GM19035 (cell line): ENCODE results near the gene WDFY2.
A peak's percentile ranks its signal among the peaks of the same experiment; 100 is the strongest.
"Not testable (repeated sequence)": the region's sequence is repeated elsewhere in the genome, so short reads cannot be mapped to it uniquely, and the experiment has no call there.

ENCODE experiments used
- ATAC-seq: cut with Tn5 transposase; IDR thresholded peaks from one replicate; pipeline ENCODE4 v1.9.1; 2021; ENCODE audit not compliant: unreplicated experiment

Gene WDFY2

DNA sequence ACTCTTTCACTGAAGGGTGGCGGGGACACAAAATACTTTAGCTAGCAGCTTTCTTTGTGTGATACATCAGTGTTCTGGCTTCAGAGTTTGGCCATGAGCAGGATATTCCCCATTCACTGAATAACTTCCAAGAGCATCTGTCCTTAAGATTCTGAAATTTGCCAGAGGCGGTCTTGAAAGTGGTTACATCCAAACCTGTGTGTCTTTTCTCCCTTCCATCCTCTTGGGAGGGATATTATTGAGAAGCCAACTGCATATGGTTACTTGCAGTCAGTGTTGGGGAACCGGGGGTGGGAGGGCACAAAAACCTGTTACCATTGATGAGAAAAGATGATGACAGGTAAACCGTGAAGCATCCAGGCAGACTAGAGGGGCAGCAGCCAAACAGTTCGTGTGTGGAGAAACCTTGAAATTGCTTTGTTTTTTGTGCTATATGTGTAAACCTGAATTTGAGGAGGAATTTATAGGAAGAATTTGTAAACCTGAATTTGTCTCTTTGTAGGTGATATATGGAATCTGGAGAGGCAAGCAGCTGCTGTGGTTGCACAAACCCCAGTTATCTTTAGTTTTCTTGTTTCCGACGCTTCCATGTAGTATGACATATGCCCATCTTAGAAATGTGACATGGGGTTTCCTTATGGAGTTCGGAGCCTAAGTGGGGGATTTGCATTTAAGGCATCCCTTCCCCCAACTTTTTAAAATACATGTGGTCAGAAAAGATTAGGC lies 104.8 kb downstream of the WDFY2 start:
- ATAC-seq = no peak

DNA sequence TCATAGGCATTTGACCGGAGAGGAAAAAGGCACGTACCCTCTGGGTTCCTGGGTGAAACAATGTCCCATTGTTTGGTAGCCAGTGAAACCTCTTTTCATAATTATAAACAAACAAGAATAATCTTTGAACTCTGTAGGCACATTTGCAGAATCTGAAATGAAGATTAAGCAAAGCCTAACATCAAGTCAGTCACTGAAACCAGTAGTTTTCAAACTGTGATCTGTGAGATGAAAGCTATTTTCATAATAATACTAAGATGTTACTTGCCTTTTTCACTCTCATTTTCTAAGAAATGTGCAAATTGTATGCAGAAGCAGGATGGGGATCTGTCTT lies 105.4 kb downstream of the WDFY2 start:
- ATAC-seq = no peak

DNA sequence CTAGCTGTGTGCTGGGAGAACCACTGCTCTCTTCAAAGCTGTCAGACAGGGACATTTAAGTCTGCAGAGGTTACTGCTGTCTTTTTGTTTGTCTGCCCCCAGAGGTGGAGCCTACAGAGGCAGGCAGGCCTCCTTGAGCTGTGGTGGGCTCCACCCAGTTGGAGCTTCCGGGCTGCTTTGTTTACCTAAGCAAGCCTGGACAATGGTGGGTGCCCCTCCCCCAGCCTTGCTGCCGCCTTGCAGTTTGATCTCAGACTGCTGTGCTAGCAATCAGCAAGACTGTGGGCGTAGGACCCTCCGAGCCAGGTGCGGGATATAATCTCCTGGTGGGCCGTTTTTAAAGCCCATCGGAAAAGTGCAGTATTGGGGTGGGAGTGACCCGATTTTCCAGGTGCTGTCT lies 111.4 kb downstream of the WDFY2 start:
- ATAC-seq = not testable (repeated sequence)

DNA sequence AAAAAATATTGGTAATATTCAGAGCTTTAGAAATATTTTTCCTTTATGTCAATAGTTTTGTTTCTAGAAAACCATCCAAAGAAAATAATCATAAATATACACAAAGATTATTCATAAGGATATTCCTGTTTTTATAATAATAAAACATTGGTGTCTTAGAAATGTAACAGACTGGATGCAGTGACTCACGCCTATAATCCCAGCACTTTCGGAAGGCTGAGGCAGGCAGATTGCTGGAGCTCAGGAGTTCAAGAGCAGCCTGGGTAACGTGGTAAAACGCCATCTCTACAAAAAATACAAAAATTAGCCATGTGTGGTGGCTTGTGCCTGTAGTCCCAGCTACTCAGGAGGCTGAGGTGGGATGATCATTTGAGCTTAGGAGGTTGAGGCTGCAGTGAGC lies 112.9 kb downstream of the WDFY2 start:
- no peak for ATAC-seq

DNA sequence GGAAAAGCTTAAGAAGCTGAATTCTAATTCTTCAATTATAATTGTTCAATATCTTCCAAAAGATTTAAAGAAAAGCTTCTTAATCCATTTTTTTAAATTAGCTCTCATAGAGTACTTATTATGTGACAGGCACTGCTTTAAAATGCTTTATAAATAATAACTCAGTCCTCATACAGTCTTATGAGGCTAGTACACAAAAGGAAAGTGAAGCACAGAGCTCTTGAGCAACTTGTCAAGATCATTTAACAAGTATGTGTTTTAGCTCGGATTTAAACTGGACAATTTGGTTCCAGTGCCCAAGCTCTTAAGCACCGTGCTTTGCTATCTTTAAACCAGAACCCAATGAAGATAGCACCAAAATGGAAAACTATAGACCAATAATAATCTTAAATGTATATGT lies 113.6 kb downstream of the WDFY2 start:
- ATAC-seq = no peak

DNA sequence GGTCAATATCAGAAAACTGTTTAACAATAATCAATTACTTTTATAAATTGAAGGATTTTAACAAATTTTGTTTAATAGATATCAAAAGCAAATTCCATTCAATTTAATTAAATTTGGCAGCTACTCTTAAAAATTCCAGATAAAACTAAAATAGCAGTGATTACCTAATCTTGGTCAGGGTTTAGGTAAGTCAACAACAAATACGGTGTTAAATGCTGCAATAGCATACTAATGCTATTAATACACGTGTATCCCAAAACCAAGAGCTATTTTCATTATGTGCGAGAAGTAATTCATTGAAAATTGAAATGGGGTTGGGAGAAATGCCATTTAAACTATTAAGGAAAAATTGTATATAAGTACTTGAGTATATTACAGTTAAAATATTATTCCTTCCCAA lies 114.1 kb downstream of the WDFY2 start:
- no peak for ATAC-seq

DNA sequence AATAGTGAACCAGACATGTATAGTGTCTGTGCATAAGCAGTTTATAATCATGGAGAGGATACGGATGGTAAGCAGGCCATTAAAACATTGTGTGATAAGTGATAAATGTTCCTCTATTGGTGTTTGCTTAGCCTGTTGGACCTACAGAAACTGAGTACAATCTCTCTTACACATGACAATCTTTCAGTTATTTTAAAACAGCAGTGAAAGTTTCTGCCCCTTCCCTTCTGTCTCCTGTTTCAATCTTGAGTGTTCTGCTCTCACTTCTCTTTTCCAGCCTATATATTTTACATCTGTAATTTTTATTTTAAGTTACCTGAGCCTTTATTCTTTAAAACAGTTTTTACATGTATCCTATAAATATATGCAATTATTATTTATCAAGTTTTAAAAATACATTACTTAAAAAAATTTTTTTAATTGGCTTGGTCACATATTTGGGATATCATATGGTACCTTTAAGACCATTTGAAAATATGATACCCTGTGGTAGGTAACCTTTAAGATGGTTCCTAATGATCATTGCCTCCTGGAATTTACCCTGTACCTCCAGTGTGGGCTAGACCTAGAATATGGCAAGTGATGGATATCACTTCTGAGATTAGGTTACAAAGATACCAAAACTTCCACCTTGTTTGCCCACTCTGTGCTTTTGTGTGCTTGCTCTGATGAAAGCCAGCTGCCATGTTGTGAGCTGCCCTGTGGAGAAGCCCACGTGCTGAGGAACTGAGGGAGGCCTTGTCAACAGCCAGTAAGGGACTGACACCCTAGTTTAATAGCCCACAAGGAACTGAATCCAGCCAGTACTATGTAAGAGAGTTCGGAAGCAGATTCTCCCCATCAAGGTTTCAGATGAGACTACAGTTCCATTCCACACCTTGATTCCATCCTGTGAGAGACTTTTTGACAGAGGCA lies 120.4 kb downstream of the WDFY2 start:
- ATAC-seq = peak; percentile 60

DNA sequence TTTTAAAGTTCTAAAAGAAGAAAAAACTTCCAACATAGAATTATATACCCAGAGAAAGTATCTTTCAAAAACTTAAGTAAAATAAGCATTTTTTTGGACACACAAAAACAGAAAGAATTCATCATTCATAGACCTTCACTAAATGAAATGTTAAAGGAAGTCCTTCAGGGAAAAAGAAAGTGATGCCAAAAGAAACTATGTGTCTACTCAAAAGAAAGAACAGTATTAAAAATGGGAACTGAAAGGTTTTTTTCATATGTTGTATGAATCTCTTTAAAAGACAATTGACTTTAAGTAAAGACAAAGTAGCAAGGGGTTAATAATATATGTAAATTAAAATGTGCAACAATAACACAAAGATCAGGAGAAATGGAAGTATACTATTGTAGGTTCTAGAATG lies 123.2 kb downstream of the WDFY2 start:
- ATAC-seq = no peak

DNA sequence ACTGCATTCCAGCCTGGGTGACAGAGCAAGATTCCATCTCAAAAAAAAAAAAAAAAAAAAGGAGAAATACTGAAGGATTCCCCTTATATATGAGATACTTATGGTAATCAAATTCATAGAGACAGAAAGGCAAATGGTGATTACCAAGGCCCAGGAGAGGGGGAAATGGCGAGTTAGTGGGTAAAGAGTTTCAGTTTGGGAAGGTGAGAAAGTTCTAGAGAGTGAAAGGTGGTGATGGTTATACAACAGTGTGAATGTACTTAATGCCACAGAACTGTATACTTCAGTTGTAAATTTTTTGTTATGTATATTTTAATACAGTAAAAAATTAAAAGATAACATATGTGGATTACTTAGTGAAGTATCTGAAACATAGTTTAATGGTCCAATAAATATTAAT lies 129.5 kb downstream of the WDFY2 start:
- no peak for ATAC-seq

DNA sequence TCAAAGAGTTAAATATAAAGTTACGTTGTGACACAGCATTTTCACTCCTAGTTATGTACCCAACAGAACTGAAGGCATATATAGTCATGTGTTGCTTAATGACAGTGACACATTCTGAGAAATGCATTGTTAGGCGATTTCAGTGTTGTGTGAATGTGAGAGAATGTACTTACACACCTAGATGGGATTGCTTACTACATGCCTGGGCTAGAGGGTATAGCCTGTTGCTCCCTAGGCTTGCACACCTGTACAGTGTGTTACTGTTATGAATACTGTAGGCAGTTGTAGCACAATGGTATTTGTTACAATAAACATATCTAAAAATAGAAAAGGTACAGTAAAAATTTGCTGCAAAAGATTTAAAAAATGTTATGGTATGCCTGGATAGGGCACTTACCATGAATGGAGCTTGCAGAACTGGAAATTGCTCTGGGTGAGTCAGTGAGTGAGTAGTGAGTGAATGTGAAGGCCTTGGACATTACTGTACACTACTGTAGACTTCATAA lies 130.5 kb downstream of the WDFY2 start:
- ATAC-seq = no peak

DNA sequence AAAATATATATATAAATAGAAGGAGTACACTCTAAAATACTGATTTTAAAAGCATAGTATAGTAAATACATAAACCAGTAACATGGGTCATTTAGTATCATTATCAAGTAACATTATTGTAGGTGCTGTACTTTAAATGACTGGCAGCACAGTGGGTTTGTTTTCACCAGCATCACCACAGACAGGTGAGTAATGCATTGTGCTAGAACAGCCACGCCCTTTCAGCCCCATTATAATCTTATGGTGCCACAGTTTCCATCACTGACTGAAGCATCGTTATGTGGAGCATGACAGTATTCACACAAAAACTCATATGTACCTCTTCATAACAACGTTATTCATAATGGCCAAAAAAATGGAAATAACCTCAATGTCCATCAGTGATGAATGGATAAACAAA lies 131.4 kb downstream of the WDFY2 start:
- ATAC-seq = no peak

DNA sequence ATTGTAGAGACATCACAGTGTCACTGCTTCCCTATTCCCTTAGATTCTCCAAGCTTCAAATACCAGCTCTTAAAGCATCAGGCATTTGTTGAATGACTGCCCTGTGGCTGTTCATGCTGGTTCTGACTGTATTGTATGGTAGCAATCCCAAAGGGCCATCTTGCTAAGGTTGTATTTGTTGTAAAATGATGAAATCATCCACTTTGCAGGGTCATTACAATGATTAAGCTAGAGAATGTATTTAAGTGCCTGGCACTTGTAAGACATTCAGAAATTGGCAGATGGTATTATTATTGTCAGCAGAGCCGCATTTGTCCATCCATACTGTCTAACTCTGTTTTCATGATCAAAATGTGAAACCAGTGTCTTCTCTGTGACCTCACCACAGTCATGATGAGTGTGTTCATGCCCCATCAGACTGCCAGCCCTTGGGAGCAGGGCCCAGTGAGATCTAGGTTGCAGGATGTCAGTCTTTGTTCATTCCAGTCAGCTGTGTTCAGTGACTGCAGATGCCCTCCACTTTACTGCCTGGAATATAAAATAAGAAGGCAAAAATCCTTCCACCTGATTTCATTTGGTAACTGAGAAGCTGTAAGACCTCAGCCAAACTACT lies 133.6 kb downstream of the WDFY2 start:
- no peak for ATAC-seq

DNA sequence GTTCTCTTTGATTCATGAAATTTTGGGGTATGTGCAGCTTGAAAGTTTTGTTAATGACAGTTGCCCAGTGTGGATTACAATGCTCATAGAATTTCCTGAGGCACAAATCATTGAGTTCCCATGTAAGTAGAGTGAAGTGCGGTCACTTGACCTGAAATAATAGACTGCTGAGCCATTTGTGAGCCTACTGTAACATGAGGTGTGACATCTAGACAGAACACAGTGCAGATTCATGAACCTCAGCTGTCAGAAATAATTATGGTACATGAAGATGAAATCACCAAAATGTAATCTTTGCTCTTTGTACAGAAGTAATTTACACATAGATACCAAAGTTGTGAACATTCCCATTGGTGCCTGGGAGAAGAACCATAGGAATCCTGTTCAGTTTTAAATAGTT lies 135.1 kb downstream of the WDFY2 start:
- no peak for ATAC-seq

DNA sequence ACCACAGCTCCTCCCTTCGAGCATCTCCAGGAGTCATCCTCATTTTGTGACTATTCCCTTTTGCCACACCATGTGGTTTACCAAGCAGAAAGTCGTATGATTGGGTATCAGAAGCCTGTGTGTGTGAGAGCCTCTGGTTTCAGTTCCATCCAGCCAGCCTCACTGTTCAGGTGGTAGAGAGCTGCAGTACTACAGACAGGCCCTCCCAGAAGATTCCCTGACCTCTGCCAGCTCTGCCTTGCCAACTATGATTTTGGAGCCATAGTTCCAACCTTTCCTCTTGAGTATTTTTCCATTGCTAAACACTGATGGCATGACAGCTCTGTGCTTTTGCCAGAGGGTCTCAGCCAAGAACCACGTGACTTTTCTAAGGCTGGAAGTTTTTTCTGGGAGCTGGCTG lies 137.2 kb downstream of the WDFY2 start:
- ATAC-seq = no peak

DNA sequence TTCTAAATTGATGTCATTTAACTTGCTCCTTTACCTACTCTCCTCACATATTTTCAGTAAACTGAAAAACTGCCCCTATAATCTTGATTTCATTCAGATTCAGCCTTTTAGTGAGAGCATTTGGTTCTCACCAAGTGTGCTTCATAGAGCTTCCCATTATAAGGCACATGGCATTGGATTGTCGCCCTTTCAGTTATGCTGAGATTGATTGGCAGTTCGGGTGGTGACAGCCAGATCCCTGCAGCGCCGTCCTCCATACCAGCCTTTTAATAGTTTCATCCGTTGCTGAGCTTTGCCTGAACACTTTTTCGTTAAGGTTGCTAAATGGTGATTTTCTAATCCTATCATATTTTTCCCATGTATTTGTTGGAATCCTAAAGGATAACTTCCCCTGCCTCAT lies 139.3 kb downstream of the WDFY2 start:
- no peak for ATAC-seq

DNA sequence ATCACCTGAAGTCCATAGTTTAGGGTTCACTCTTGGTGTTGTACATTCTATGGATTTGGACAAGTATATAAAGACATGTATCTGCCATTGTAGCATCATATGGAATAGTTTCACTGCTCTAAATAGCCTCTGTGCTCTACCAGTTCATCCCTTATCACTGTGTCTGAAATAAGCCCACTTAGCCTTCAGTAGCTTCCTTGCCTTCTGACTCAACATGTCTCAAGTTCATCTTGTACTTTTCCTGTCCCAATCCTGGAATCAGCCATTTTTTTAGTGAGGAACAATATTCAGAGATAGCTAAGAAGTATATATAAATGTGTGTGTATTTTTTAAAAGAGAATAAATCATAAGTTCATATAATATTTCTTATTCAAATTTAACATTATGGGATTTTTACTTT lies 140.5 kb downstream of the WDFY2 start:
- no peak for ATAC-seq

DNA sequence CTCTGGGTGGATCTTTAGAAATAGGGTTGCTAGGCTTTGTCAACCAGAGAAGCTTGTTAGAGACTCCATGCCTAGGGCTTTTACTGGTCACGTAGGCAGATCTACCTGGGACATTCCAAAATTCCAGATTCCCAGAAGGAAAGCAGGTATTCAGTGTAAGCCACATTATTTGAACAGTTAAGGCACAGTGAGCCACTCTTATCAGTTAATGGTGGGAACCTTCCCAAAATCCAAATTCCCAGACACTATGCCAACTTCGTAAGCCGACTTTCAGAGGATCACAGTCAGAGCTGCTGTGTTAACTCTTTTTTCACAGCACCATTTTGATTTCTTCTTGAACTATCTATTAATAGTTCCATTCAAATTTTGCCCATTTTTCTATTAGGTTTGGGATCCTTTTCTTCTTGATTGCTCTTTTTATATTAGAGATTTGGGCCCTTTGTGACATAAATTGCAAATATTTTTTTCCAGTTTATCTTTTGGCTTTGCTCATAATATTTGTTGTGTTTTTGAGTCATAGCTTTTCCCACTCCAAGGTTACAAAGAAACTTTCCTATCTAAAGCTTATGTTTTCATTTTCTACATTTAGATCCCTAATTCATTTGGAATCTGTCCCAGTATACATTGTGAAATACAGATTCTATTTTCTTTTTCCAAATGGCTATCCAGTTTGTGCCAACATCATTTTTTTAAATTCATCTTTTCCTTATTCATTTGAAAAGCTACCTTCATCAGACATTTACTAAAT lies 142.4 kb downstream of the WDFY2 start:
- no peak for ATAC-seq

DNA sequence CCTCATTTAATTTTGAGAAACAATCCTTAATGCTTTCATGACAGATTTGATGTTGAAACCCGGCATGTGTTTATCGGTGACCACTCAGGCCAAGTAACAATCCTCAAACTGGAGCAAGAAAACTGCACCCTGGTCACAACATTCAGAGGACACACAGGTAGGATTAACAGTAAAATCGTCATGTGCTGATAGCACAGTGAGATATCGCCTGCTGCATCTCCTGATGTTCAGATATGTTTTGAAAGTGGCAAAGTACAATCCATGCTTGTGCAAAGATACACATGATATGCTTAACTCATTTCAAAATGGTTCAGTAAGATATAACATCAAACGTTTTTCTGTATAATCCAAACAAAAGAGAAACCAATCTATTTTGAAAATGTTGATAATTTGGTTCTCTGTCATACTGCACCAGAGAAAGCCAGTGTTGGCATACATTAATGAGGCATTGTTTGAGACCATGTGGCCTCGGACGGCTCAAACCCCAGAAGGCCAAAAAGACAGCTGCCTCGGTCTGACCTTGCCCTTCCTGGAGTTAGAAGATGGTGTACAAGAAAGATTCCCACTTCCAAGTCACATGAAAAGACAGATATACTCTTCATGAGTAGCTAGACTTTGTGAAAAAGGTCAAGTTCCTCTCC lies 143.5 kb downstream of the WDFY2 start:
- no peak for ATAC-seq

DNA sequence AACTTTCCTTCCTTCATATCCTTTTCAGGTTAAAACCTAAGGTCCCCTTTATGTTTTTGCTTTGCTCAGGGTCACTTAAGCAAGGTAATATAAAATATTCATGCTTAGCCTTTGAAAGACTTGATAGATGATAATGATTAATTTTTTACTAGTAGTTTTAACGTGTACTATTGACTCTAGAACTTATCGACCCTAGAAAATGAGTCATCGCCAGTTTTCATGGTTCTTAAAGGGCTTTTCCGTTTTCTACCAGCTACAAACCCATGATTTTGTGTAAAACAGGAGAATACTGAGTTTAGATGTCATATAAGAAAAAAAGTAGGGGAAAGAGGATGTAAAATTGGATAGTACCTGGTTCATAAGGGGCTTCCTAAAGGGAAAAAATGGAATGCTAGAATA lies 144.0 kb downstream of the WDFY2 start:
- no peak for ATAC-seq

DNA sequence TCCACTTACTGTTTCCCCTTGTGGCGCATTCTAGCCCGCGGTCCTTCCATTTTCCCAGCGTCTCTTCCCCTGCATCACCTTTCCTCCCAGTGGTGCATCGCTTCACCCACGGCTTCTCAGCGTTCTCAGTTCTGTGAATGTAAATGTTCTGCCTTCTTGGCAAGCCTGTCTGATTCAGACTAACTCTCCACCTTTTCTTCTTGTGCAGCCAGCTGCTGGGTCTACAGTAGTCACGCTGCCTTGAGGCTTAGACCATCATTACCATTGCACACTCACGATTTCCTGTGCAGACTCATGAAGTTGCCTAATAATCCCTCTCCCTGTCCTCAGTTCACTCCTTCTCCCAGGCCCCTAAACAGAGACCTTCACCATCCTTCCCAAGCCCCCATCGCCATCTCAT lies 144.7 kb downstream of the WDFY2 start:
- no peak for ATAC-seq
